ENCODE results near the gene LOXL3. TPM values are rescaled to one million over a fixed set of nuclear protein-coding genes. Genes with fewer than 3 reads are reported as not detected.

Gene LOXL3, protein sequence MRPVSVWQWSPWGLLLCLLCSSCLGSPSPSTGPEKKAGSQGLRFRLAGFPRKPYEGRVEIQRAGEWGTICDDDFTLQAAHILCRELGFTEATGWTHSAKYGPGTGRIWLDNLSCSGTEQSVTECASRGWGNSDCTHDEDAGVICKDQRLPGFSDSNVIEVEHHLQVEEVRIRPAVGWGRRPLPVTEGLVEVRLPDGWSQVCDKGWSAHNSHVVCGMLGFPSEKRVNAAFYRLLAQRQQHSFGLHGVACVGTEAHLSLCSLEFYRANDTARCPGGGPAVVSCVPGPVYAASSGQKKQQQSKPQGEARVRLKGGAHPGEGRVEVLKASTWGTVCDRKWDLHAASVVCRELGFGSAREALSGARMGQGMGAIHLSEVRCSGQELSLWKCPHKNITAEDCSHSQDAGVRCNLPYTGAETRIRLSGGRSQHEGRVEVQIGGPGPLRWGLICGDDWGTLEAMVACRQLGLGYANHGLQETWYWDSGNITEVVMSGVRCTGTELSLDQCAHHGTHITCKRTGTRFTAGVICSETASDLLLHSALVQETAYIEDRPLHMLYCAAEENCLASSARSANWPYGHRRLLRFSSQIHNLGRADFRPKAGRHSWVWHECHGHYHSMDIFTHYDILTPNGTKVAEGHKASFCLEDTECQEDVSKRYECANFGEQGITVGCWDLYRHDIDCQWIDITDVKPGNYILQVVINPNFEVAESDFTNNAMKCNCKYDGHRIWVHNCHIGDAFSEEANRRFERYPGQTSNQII
- total RNA-seq (2021; fragmentation: NEBNext Ultra II Directional; extraction: Animal tissue kit (Norgen Biotek cat#: 25700)) = 19.5 and 22.4 TPM in 2 replicates
- 22.1 and 27.2 TPM in 2 replicates for polyA plus RNA-seq (2011; rRNA removed)
- polyA plus RNA-seq (2011; cell fraction: cytosol; rRNA removed) = 26.3 TPM
- polyA plus RNA-seq (2011; cell fraction: nucleus; rRNA removed) = 31.9 TPM
- 21.1 to 25.5 TPM (median 22.6 TPM) in 4 replicates for polyA plus RNA-seq (2012, experiment 1 of 2)
- 17.5 TPM for polyA plus RNA-seq (2012, experiment 2 of 2)
- polyA plus RNA-seq (2013, experiment 1 of 2) = 11.8 TPM
- 10.9 TPM for polyA plus RNA-seq (2013, experiment 2 of 2)
- polyA minus RNA-seq (2011; rRNA and poly(A)+ RNA removed) = 22.5 and 34.1 TPM in 2 replicates
- 16.7 TPM for polyA minus RNA-seq (2011; cell fraction: cytosol; rRNA and poly(A)+ RNA removed)
- polyA minus RNA-seq (2011; cell fraction: nucleus; rRNA and poly(A)+ RNA removed) = 15.3 TPM
- long read RNA-seq, experiment 1, partial matches to known transcripts = 12 of 18 reads
- long read RNA-seq, experiment 1, other reads (novel, unspliced or antisense) = 2 of 18 reads
- long read RNA-seq, experiment 2, transcript LOXL3-208 (10 exons, 2,837 nt) = major isoform, 10 of 15 reads
- long read RNA-seq, experiment 2, partial matches to known transcripts = 3 of 15 reads
- long read RNA-seq, experiment 2, other reads (novel, unspliced or antisense) = 2 of 15 reads

- ChIA-PET POLR2A (ENCODE audit: partially characterized antibody) (interaction anchor here (0.6 to 2.6 kb wide), 13 partner anchors 16 to 281 kb away, joined by 3 to 16 read pairs (median 4); partner anchors contain the start of genes AUP1, CCDC142, HTRA2 and PCGF1), CTCF (ENCODE audit: partially characterized antibody) (interaction anchor here (0.7 to 2.3 kb wide), 4 partner anchors 18 to 71 kb away, joined by 3 to 10 read pairs (median 4); partner anchors contain the start of genes CCDC142 and TTC31)
- FAIRE-seq = no peak
- H3K27me3 ChIP-seq (replicated peaks in 1 of 4; ENCODE audit: control insufficient read depth in 3 of 4, extremely low read depth in 1 of 4, insufficient read depth in 3 of 4, low read length in 3 of 4) = peaks cover 4 to 56% (median 39%) of the 10 kb centered on the region in 4 experiments
- H2BK12ac ChIP-seq (ENCODE audit: low read depth, low read length) = peak within 1 kb of the TSS; percentile 80
- H3K4me2 ChIP-seq (ENCODE audit: insufficient read depth in 1 of 2, low read depth in 2 of 2, low read length in 2 of 2) = peak within 1 kb of the TSS; percentile 93 to 94
- DNase-seq (ENCODE audit: low read depth in 1 of 2, low spot score in 2 of 2) = peak in 1 of 2 experiments; percentile 95
- H4K5ac ChIP-seq (ENCODE audit: insufficient read length, low read depth, low read length) = peak within 1 kb of the TSS; percentile 70
- H2AK5ac ChIP-seq (ENCODE audit: low read depth, low read length) = no peak within 1 kb of the TSS
- peaks cover 22% of the 10 kb centered on the region for H3K23me2 ChIP-seq (ENCODE audit: low read depth, low read length)
- no peak within 1 kb of the TSS for H3K4ac ChIP-seq (replicated peaks; ENCODE audit: insufficient read length, low read depth, low read length)
- peak within 1 kb of the TSS; percentile 83 to 94 (median 90) for H3K4me3 ChIP-seq (ENCODE audit: extremely low read depth in 1 of 4, insufficient read depth in 2 of 4, low read depth in 3 of 4, low read length in 4 of 4)
- H3K9me3 ChIP-seq (ENCODE audit: insufficient read depth in 2 of 2, low read depth in 1 of 2, low read length in 1 of 2) = no peaks in the 10 kb centered on the region
- peak within 1 kb of the TSS; percentile 79; the same call in 1 of the 2 replicates for H2BK5ac ChIP-seq (ENCODE audit: low read depth, low read length)
- peak within 1 kb of the TSS; percentile 41 for H2BK120ac ChIP-seq (replicated peaks; ENCODE audit: low read depth, low read length)
- H3K79me1 ChIP-seq (ENCODE audit: low read depth, low read length) = no peaks in the 10 kb centered on the region; the same call in 1 of the 2 replicates
- H3K56ac ChIP-seq (replicated peaks; ENCODE audit: insufficient read length, low read depth, low read length) = peak within 1 kb of the TSS; percentile 56
- H3K4me1 ChIP-seq (replicated peaks in 1 of 4; ENCODE audit: control insufficient read depth in 3 of 4, insufficient read depth in 4 of 4, low read length in 3 of 4) = peaks cover 4 to 14% (median 8%) of the 10 kb centered on the region in 4 experiments
- no peak within 1 kb of the TSS for H4K91ac ChIP-seq (replicated peaks; ENCODE audit: insufficient read length, low read length)
- H3K23ac ChIP-seq (ENCODE audit: insufficient read length) = no peak within 1 kb of the TSS
- 0 out of 2 replicates have a peak within 1 kb of the TSS, but pooled peaks have one; percentile 11 for H3K27ac ChIP-seq (ENCODE audit: low read depth, low read length)
- peak within 1 kb of the TSS; percentile 94 for H4K8ac ChIP-seq (ENCODE audit: extremely low read depth, insufficient read depth, low read length)
- no peaks in the 10 kb centered on the region for H3K79me2 ChIP-seq (ENCODE audit: control insufficient read depth in 1 of 2, insufficient read depth in 2 of 2, low read length in 2 of 2)
- peaks cover 0 to 3% (median 0%) of the 10 kb centered on the region in 4 experiments; a peak in 1 of 8 replicates for H3K36me3 ChIP-seq (ENCODE audit: control insufficient read depth in 2 of 4, insufficient read depth in 4 of 4, low read length in 3 of 4)
- peaks cover 2 to 4% of the 10 kb centered on the region in 2 experiments for H4K20me1 ChIP-seq (replicated peaks in 1 of 2; ENCODE audit: control insufficient read depth in 1 of 2, insufficient read depth in 2 of 2, low read length in 2 of 2)
- peak within 1 kb of the TSS; percentile 87 for H3K18ac ChIP-seq (ENCODE audit: extremely low read depth, low read length)
- peak within 1 kb of the TSS; percentile 49 to 77 (median 58); a peak in 6 of 7 replicates for H3K9ac ChIP-seq (replicated peaks in 1 of 4; ENCODE audit: extremely low read depth in 1 of 4, low read depth in 3 of 4, low read length in 3 of 4)
- peak within 1 kb of the TSS; percentile 9; the same call in 1 of the 2 replicates for H2BK20ac ChIP-seq (ENCODE audit: low read length)
- H2AFZ ChIP-seq (ENCODE audit: low read length) = peak within 1 kb of the TSS; percentile 84
- peak within 1 kb of the TSS; percentile 53 for H3K14ac ChIP-seq (ENCODE audit: insufficient read length)
- WGBS, 2 experiments (ENCODE audit: extremely low coverage in 1 of 2, insufficient coverage in 1 of 2, insufficient read length in 1 of 2, insufficient replicate concordance in 2 of 2, low coverage in 1 of 2, low lambda C conversion rate in 2 of 2, missing lambda C conversion rate in 1 of 2) = 0% methylated on average over 46 of the region's 73 CpGs; no CpG with 5 or more reads in 1 of the 2 experiments
- H2BK15ac ChIP-seq (ENCODE audit: low read length) = peak within 1 kb of the TSS; percentile 53; the same call in 1 of the 2 replicates
- TF ChIP-seq KDM5A (IDR thresholded peaks at IDR 0.05; ENCODE audit: low read length) (no peak), HDAC6 (IDR thresholded peaks at IDR 0.05; ENCODE audit: low read depth, low read length) (no peak), BCL11A (IDR thresholded peaks at IDR 0.05; ENCODE audit: low read depth in 2 of 2, low read length in 2 of 2) (no peak)
Measured at GRCh38 chr2:74553892-74554819, at the start of gene LOXL3, which contains the start of gene DOK1. LOXL3 (minus strand) TSS chr2:74553942; CDS start chr2:74552634, 1,308 bp downstream. DOK1 (plus strand) TSS chr2:74554720; CDS start chr2:74554755, 35 bp downstream.
